Endothelial cell of umbilical vein (primary cell): ENCODE data around the gene CDCA7L. TPM values are rescaled to one million over a fixed set of nuclear protein-coding genes. Genes with fewer than 3 reads are reported as not detected.

Source experiments
- BruUV-seq: library from RNA; stranded (reverse); fragments of 400-500 nt; replicated peaks from 2 replicates; lab custom pipeline; 2021; lab: Mats Ljungman, UMichigan
- CTCF ChIA-PET: fragments of 300-600, 350-600 bp; sonication (Branson Sonifier 250); formaldehyde crosslinking; loops from one replicate; lab custom pipeline; 2021; ENCODE audit warnings: antibody characterized with exemption, inconsistent platforms; lab: Charles Lee
- POLR2A ChIA-PET: fragments of 300-600, 350-600 bp; sonication (Branson Sonifier 250); formaldehyde crosslinking; loops from one replicate; lab custom pipeline; 2021; ENCODE audit warnings: antibody characterized with exemption, inconsistent platforms; lab: Charles Lee
- DNase-seq: peaks from one replicate; pipeline ENCODE4 v3.0.0-alpha.2; 2011; ENCODE audit warnings: low read depth, low spot score
- FAIRE-seq: peaks from 2 replicates; lab custom pipeline; 2011; peaks lifted over from hg19 to GRCh38; lab: Jason Lieb, UNC
- H2AFZ ChIP-seq: 2 replicates; pipeline ENCODE4 v1.6.0; 2012; ENCODE audit warnings: low read depth, low read length, control low read depth, inconsistent platforms
- H3K27ac ChIP-seq: 2 replicates; pipeline ENCODE4 v1.5.1; 2011; ENCODE audit warnings: low read depth, mild to moderate bottlenecking, control low read depth, low read length, moderate library complexity; ENCODE audit not compliant: insufficient read depth
- H3K27me3 ChIP-seq, 2 experiments: 2 replicates each; pipeline versions ENCODE4 v1.6.0 to v1.6.1; 2011; ENCODE audit warnings: low read length in 2 of 2, mixed read lengths in 1 of 2; ENCODE audit not compliant: control insufficient read depth in 2 of 2, insufficient read depth in 2 of 2
- H3K36me3 ChIP-seq, 2 experiments: 2 replicates in 1 of 2; 3 replicates in 1 of 2; pipeline ENCODE4 v1.5.1; 2011; ENCODE audit warnings: low read length in 2 of 2, mild to moderate bottlenecking in 1 of 2, moderate library complexity in 1 of 2; ENCODE audit not compliant: control insufficient read depth in 2 of 2, insufficient read depth in 2 of 2; ENCODE audit errors: extremely low read depth in 1 of 2
- H3K4me1 ChIP-seq: 3 replicates; pipeline ENCODE4 v1.5.1; 2011; ENCODE audit warnings: mild to moderate bottlenecking, low read length; ENCODE audit not compliant: control insufficient read depth, insufficient read depth; ENCODE audit errors: extremely low read depth
- H3K4me2 ChIP-seq: 2 replicates; pipeline ENCODE4 v1.6.1; 2011; ENCODE audit warnings: low read length, control low read depth, mixed read lengths; ENCODE audit not compliant: insufficient read depth
- H3K4me3 ChIP-seq, 3 experiments: fragments of 200-600 bp in 1 of 3; sonication (generic), shearing (Covaris generic) in 1 of 3; replicated peaks in 1 of 3; 2 replicates each; pipeline ENCODE4 v1.5.1; 2011 to 2016; ENCODE audit warnings: control low read depth in 3 of 3, low read length in 3 of 3, mild to moderate bottlenecking in 2 of 3, inconsistent platforms in 1 of 3, low read depth in 1 of 3, moderate library complexity in 1 of 3; ENCODE audit not compliant: insufficient read depth in 1 of 3
- H3K79me2 ChIP-seq: 2 replicates; pipeline ENCODE4 v1.6.0; 2012; ENCODE audit warnings: low read length, inconsistent platforms; ENCODE audit not compliant: control insufficient read depth, insufficient read depth
- H3K9ac ChIP-seq: replicated peaks from 2 replicates; pipeline ENCODE3; 2011; ENCODE audit warnings: low read length, control low read depth; ENCODE audit not compliant: insufficient read depth; ENCODE audit errors: extremely low read depth
- H3K9me1 ChIP-seq: replicated peaks from 3 replicates; pipeline ENCODE4 v1.6.0; 2011; ENCODE audit warnings: mild to moderate bottlenecking, low read length; ENCODE audit not compliant: control insufficient read depth, insufficient read depth; ENCODE audit errors: extremely low read depth
- H3K9me3 ChIP-seq: replicated peaks from 2 replicates; pipeline ENCODE4 v1.5.1; 2012; ENCODE audit warnings: low read length, inconsistent platforms; ENCODE audit not compliant: control insufficient read depth, insufficient read depth
- H4K20me1 ChIP-seq: replicated peaks from 2 replicates; pipeline ENCODE3; 2011; ENCODE audit warnings: mild to moderate bottlenecking, low read length; ENCODE audit not compliant: control insufficient read depth, insufficient read depth; ENCODE audit errors: extremely low read depth
- EZH2 ChIP-seq: IDR thresholded peaks from 2 replicates; pipeline ENCODE4 v1.6.1; 2012; ENCODE audit warnings: borderline replicate concordance, low read depth, mild to moderate bottlenecking, moderate library complexity, low read length, inconsistent platforms; ENCODE audit not compliant: severe bottlenecking
- FOS ChIP-seq: IDR thresholded peaks from 2 replicates; pipeline ENCODE4 v1.6.1; 2011; ENCODE audit warnings: mild to moderate bottlenecking, low read length, moderate library complexity, borderline replicate concordance; ENCODE audit not compliant: insufficient read depth
- GATA2 ChIP-seq: IDR thresholded peaks from 2 replicates; pipeline ENCODE4 v1.7.0; 2011; ENCODE audit warnings: low read depth, mild to moderate bottlenecking, moderate library complexity, mixed read lengths, low read length; ENCODE audit not compliant: insufficient read length, insufficient read depth
- JUN ChIP-seq: IDR thresholded peaks from 2 replicates; pipeline ENCODE4 v1.6.1; 2011; ENCODE audit warnings: borderline replicate concordance, low read depth; ENCODE audit not compliant: insufficient read length, insufficient read depth
- MYC ChIP-seq: IDR thresholded peaks from one replicate; pipeline ENCODE4 v1.6.1; 2011; ENCODE audit warnings: mild to moderate bottlenecking, low read depth, low read length
- POLR2A ChIP-seq: IDR thresholded peaks from 2 replicates; pipeline ENCODE4 v1.6.1; 2012; ENCODE audit warnings: low read depth, mild to moderate bottlenecking, control low read depth, low read length
- POLR2AphosphoS5 ChIP-seq: IDR thresholded peaks from 2 replicates; pipeline ENCODE4 v1.6.1; 2012; ENCODE audit warnings: low read depth, mild to moderate bottlenecking, control low read depth, low read length, moderate library complexity; ENCODE audit not compliant: insufficient read depth
- dilution Hi-C: fragments of 300-500 bp; cut with MboI; formaldehyde crosslinking; loops from one replicate; pipeline ENCODE4 v1.15.0; 2019; ENCODE audit warnings: low sequenced_read_pairs; ENCODE audit not compliant: extremely low pct_ligation_motif_present
- intact Hi-C: fragments of 100-400 bp; cut with micrococcal nuclease; formaldehyde crosslinking; loops from one replicate; pipeline ENCODE4 v1.10.0; 2022
- polyA plus RNA-seq, 4 experiments: library from polyadenylated mRNA; depleted of rRNA in 3 of 4; stranded (reverse) in 3 of 4; unstranded in 1 of 4; fragments of >200 nt; gene quantifications; 2 replicates each; pipeline versions ENCODE4 v1.2.1 to v1.2.3, GENCODE V29; 2011 to 2012; ENCODE audit warnings: missing spikeins in 1 of 4
- total RNA-seq: library from RNA; stranded (reverse); gene quantifications from 2 replicates; pipeline ENCODE4 v1.2.3, GENCODE V29; 2021
- TF ChIP-seq, protein P1 (sequence below): IDR thresholded peaks from 2 replicates; pipeline ENCODE4 v1.6.1; 2011; ENCODE audit not compliant: insufficient read depth, insufficient read length
- TF ChIP-seq, protein P2 (sequence below), 2 donors: IDR thresholded peaks; 1 replicate in 1 of 2; 2 replicates in 1 of 2; pipeline ENCODE4 v1.5.1; 2011; ENCODE audit warnings: low read length in 2 of 2, mild to moderate bottlenecking in 2 of 2, moderate library complexity in 2 of 2, control low read depth in 1 of 2, inconsistent platforms in 1 of 2, low read depth in 1 of 2; ENCODE audit not compliant: insufficient read depth in 1 of 2; ENCODE audit errors: extremely low read depth in 1 of 2

The CDCA7L gene
- total and polyA plus RNA-seq, 2 donors (not counting 3 experiments of a cell fraction or from before 2014, with no cell fraction given): 68.4 to 91.6 TPM

DNA sequence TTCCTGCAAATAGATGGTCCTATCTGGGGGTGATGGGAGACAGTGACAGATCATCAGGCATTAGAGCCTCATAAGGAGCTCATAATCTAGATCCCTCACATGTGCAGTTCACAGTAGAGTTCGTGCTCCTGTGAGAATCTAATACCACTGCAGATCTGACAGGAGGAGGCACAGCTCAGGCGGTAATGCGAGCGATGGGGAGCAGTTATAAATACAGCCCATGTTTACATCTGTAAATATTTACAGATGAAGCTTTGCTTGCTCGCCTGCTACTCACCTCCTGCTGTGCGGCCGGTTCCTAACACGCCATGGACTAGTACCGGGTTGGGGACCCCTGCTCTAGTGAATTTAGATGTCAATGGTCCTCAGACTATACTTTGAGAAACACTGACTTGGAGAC, 17.0 kb upstream of the CDCA7L start:
- CTCF ChIA-PET: interaction anchor here (1.5 kb wide), 1 partner anchor 9 kb away, joined by 4 read pairs; no protein-coding TSS in a partner anchor
- H3K9me3 ChIP-seq: no peaks in the 10 kb centered on the region
- H2AFZ ChIP-seq: no peak overlapping the region
- TF ChIP-seq, protein P1, sequence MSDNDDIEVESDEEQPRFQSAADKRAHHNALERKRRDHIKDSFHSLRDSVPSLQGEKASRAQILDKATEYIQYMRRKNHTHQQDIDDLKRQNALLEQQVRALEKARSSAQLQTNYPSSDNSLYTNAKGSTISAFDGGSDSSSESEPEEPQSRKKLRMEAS: no peak
- TF ChIP-seq JUN (no peak), POLR2A (no peak), MYC (no peak), GATA2 (no peak), POLR2AphosphoS5 (no peak), EZH2 (no peak), FOS (no peak)
- TF ChIP-seq, protein P2, sequence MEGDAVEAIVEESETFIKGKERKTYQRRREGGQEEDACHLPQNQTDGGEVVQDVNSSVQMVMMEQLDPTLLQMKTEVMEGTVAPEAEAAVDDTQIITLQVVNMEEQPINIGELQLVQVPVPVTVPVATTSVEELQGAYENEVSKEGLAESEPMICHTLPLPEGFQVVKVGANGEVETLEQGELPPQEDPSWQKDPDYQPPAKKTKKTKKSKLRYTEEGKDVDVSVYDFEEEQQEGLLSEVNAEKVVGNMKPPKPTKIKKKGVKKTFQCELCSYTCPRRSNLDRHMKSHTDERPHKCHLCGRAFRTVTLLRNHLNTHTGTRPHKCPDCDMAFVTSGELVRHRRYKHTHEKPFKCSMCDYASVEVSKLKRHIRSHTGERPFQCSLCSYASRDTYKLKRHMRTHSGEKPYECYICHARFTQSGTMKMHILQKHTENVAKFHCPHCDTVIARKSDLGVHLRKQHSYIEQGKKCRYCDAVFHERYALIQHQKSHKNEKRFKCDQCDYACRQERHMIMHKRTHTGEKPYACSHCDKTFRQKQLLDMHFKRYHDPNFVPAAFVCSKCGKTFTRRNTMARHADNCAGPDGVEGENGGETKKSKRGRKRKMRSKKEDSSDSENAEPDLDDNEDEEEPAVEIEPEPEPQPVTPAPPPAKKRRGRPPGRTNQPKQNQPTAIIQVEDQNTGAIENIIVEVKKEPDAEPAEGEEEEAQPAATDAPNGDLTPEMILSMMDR (IDR thresholded peaks at IDR 0.05; ENCODE audit: extremely low read depth in 1 of 2, insufficient read depth in 1 of 2, low read depth in 1 of 2, low read length in 2 of 2): no peak
- H3K4me1 ChIP-seq: peaks cover 10% of the 10 kb centered on the region
- BruUV-seq: no TSS peak
- H3K4me3 ChIP-seq: no peak overlapping the region
- H3K4me2 ChIP-seq: no peak overlapping the region
- intact Hi-C loops (no loop called here), dilution Hi-C loops (no loop called here)
- no peaks in the 10 kb centered on the region for H3K79me2 ChIP-seq
- no peaks in the 10 kb centered on the region for H3K9me1 ChIP-seq
- H3K36me3 ChIP-seq: no peaks in the 10 kb centered on the region
- FAIRE-seq (no peak), DNase-seq (no peak)
- H4K20me1 ChIP-seq: no peaks in the 10 kb centered on the region
- H3K9ac ChIP-seq: no peak overlapping the region
- H3K27ac ChIP-seq: no peak overlapping the region
- no peaks in the 10 kb centered on the region for H3K27me3 ChIP-seq
- POLR2A ChIA-PET: no interaction called here
